Amniotic epithelial cell (primary cell): ENCODE measurements around the gene OR6B2.

ENCODE experiments used
- DNase-seq: peaks from one replicate; pipeline ENCODE4 v3.0.0-alpha.2; 2010; ENCODE audit warnings: low read depth

OR6B2 gene

GRCh38 chr2:240041363-240041762 lies 11.1 kb upstream of the OR6B2 start:
- DNase-seq = no peak

GRCh38 chr2:240037358-240037757 lies 7.1 kb upstream of the OR6B2 start:
- DNase-seq = no peak

GRCh38 chr2:240033330-240033678 lies 3.1 kb upstream of the OR6B2 start:
- no peak for DNase-seq

- DNase-seq = no peak
Measured at GRCh38 chr2:240032406-240033329, 2.4 kb upstream of the OR6B2 start.

- DNase-seq = no peak
Measured at GRCh38 chr2:240024766-240025165, 5.5 kb downstream of the OR6B2 start.

- DNase-seq = no peak
Measured at GRCh38 chr2:240023792-240024191, 6.4 kb downstream of the OR6B2 start.

GRCh38 chr2:240021488-240022104 lies 8.6 kb downstream of the OR6B2 start:
- DNase-seq = peak; percentile 47

- no peak for DNase-seq
Measured at GRCh38 chr2:240018071-240018750, 12.0 kb downstream of the OR6B2 start.

GRCh38 chr2:240014327-240014726 lies 15.9 kb downstream of the OR6B2 start:
- no peak for DNase-seq

GRCh38 chr2:240013343-240013742 lies 16.9 kb downstream of the OR6B2 start:
- peak; percentile 32 for DNase-seq

GRCh38 chr2:240002983-240003382 lies 27.2 kb downstream of the OR6B2 start:
- no peak for DNase-seq

GRCh38 chr2:240000671-240001070 lies 29.6 kb downstream of the OR6B2 start:
- no peak for DNase-seq

- DNase-seq = no peak
Measured at GRCh38 chr2:239997686-239998409, 32.4 kb downstream of the OR6B2 start.

- DNase-seq = no peak
Measured at GRCh38 chr2:239994086-239994485, 36.1 kb downstream of the OR6B2 start.

GRCh38 chr2:239993291-239993690 lies 36.9 kb downstream of the OR6B2 start:
- no peak for DNase-seq

GRCh38 chr2:239991689-239992314 lies 38.4 kb downstream of the OR6B2 start:
- DNase-seq = peak; percentile 69

GRCh38 chr2:239990966-239991365 lies 39.3 kb downstream of the OR6B2 start:
- peak; percentile 33 for DNase-seq

GRCh38 chr2:239985356-239985755 lies 44.9 kb downstream of the OR6B2 start:
- DNase-seq = peak; percentile 27

GRCh38 chr2:239984421-239985194 lies 45.6 kb downstream of the OR6B2 start:
- no peak for DNase-seq

GRCh38 chr2:239983004-239983778 lies 47.0 kb downstream of the OR6B2 start:
- no peak for DNase-seq
